ENCODE measurements around the gene CCDC51.
A peak's percentile ranks its signal among the peaks of the same experiment; 100 is the strongest.

The CCDC51 gene

GRCh38 chr3:48435223-48435595 lies 4.7 kb downstream of the CCDC51 start:
- DNase-seq (ENCODE audit: low read depth in 1 of 2, low spot score in 1 of 2) = no peak

GRCh38 chr3:48434591-48435222 lies 5.2 kb downstream of the CCDC51 start:
- DNase-seq (ENCODE audit: low read depth in 1 of 2, low spot score in 1 of 2) = no peak

DNA sequence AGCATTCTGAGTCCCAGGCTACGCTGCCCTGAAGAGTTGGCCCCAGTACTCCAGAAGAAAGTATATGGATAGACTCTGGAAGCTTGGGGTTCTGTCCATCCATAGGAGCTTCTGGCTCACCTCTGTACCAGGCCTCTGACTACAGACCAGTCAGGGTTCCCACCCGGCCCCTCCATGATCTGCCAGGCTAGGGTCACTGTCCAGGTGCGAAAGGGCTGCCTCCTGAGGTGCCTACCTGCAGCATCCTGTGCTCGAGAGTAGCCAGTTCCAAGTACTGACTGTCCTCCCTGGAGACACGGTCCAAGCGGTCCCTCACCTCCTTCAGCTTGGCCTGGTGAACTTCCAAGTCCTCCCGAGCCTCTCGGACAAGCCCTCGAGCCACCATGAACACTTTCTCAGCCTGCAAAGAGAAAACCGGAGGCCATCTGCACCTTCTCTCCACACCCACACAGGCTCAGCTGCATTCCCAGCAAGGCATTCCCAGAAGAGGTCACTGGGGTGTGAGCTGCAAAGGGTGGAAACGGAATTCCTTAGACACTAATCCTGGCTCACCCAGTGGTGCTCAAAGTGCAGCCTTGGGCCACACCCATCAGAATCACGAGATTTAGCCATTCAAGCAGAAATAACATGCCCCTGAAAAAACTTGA lies 6.3 kb downstream of the CCDC51 start:
- DNase-seq (ENCODE audit: low read depth in 1 of 2, low spot score in 1 of 2) = no peak

GRCh38 chr3:48432411-48433371 lies 7.2 kb downstream of the CCDC51 start:
- DNase-seq (ENCODE audit: low read depth in 1 of 2, low spot score in 1 of 2) = no peak

- no peak for DNase-seq (ENCODE audit: low read depth in 1 of 2, low spot score in 1 of 2)
Observed at GRCh38 chr3:48431224-48432029, 8.5 kb downstream of the CCDC51 start.

DNA sequence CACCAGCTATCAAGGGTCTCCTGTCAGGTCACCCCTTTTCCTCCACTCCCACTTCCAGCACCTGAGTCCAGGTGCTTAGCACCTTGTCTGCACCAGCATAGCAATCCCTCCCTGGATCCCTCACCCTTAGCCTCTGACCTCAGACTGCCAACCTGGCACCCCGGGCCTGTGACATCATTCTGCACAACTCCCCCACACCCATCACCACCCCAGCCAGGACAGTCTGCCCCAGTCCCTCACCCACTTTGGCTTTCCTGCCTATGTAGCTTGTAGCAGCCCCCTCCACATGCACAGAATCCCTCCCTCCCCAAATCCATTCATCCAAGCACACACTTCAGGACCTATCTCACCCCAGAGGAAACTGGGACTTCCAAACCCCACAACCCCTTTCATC lies 9.2 kb downstream of the CCDC51 start:
- no peak for DNase-seq (ENCODE audit: low read depth in 1 of 2, low spot score in 1 of 2)

- DNase-seq (ENCODE audit: low read depth in 1 of 2, low spot score in 1 of 2) = no peak
Observed at GRCh38 chr3:48429960-48430707, 9.8 kb downstream of the CCDC51 start, which contains the start of gene PLXNB1. Gene PLXNB1 (minus strand): TSS chr3:48430086. CDS start chr3:48424611, 5,475 bp downstream.

DNA sequence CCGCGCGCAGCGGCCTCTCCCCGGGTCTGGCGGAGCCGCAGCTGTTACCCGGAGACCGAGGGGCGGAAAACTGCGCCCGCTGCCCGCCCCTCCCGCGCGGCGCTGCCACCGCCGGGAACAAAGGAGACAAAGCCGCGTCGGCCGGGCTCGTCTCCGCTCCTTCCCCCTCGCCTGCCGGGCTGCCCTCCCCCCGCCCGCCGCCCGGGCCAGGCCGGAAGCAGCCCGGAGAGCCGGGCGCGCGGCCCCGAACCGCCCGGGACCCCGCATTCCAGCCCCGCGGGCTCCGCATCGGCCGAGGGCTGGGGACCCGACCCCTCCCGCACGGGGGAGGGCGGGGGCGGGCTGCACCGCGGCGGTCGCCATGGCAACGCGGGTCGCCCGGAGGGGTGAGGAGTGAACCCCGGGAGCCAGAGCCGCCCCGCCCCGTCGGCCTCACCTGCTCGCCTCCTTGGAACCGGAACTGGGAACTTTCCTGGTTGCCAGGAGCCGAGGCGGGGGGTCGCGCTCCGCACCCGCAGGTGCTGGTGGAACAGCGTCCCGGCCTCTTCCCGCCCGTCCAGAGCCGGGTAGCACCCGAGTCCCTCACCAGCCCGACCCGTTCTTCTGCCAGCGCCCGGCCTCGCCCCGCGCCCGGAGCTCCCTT lies 10.5 kb downstream of the CCDC51 start:
- DNase-seq (ENCODE audit: low read depth in 1 of 2, low spot score in 1 of 2) = peak; percentile 46 to 51

- DNase-seq (ENCODE audit: low read depth in 1 of 2, low spot score in 1 of 2) = no peak
Observed at GRCh38 chr3:48428572-48429316, 11.2 kb downstream of the CCDC51 start.

GRCh38 chr3:48428088-48428571 lies 11.8 kb downstream of the CCDC51 start:
- no peak for DNase-seq (ENCODE audit: low read depth in 1 of 2, low spot score in 1 of 2)

DNA sequence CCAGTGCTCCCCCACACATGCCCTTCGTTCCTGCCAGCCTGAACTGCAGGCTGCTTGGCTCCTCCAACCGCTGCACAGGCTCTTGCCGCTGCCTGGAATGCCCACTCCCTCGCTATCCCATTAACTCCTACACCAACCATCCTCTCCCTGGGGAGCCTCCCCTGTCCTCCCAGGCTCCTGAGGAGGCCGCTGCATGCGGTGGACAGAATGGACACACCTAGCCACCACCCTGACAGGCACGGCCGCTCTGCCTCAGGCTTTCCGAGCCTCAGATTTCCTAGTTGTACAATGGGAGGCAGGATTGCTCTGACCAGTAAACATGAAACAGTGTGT lies 12.3 kb downstream of the CCDC51 start:
- no peak for DNase-seq (ENCODE audit: low read depth in 1 of 2, low spot score in 1 of 2)

DNA sequence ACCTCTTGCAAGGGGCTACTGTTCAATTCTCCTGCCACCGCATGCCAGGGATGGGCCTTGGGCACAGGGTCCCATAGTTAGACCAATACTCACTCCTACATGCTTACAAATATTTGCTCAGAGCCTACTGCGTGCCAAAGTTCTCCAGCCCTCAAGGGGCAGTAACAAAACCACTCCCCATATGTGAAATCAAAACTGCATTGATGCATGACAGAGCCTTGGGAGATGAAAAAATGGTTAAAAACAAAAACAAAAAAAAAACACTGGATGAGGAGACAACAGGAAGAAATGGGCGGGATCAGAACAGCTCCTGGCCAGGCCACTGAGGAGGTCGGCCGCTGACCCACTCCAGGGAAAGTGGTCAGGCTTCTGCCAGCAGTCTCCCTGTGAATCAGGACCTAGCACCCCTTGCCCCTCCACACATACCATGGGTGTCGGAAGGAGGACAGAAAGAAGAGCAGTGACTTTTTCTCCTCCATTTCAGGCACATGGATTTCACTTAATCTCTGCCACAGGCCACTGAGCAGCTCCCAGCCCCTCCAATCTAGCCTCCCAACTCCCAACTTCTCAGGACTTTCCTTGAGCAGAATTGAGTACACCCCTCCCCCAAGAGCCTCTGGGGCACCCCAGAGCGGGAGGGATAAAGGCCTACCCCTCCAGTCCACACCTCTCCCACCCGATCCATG lies 12.8 kb downstream of the CCDC51 start:
- no peak for DNase-seq (ENCODE audit: low read depth in 1 of 2, low spot score in 1 of 2)

- no peak for DNase-seq (ENCODE audit: low read depth in 1 of 2, low spot score in 1 of 2)
Observed at GRCh38 chr3:48426401-48426909, 13.5 kb downstream of the CCDC51 start.

DNA sequence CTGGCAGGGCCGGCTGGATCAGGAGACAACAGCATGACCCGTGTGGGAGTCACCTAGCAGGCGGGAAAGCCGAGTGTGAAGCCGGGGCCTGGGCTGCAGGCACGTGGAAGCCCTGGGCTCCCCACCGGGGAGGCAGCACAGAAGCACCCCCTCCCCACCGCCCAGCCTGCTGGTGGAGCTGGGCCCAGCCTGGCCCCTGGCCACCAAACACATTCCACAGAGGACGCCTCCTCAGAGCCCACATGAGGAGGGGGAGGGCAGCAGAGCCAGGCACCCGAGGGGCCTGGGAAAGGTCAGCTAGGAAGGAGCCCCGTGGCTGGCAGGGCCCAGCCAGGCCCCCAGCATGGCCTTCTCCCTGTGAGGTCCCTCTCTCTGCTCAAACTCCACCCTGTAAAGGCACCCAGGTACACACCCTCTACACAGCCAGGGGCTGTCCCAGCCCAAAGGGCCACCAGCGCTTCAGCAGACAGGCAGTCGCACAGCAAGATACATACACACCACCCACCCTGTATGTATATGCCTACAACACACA lies 14.6 kb downstream of the CCDC51 start:
- DNase-seq (ENCODE audit: low read depth in 1 of 2, low spot score in 1 of 2) = no peak

GRCh38 chr3:48423883-48424695 lies 15.8 kb downstream of the CCDC51 start:
- DNase-seq (ENCODE audit: low read depth in 1 of 2, low spot score in 1 of 2) = no peak

- no peak for DNase-seq (ENCODE audit: low read depth in 1 of 2, low spot score in 1 of 2)
Observed at GRCh38 chr3:48423241-48423882, 16.6 kb downstream of the CCDC51 start.

GRCh38 chr3:48422681-48423080 lies 17.2 kb downstream of the CCDC51 start:
- DNase-seq (ENCODE audit: low read depth in 1 of 2, low spot score in 1 of 2) = no peak
